Testis (tissue), 2 donors: ENCODE data around the gene CLTRN.

Experiments
- CTCF ChIP-seq, 3 experiments: fragments of 450-650 bp in 2 of 3; fragments of 200-600 bp in 1 of 3; sonication (generic) in 1 of 3; IDR thresholded peaks; one replicate each; pipeline ENCODE4 v1.5.1; 2016 to 2019; ENCODE audit warnings: antibody characterized with exemption in 3 of 3, mild to moderate bottlenecking in 2 of 3, moderate library complexity in 1 of 3
- POLR2A ChIP-seq: fragments of 450-650 bp; IDR thresholded peaks from one replicate; pipeline ENCODE4 v1.6.1; 2017; ENCODE audit warnings: antibody characterized with exemption, mild to moderate bottlenecking, moderate library complexity

- TF ChIP-seq CTCF (IDR thresholded peaks at IDR 0.05) (no peak), POLR2A (no peak)
These were observed 59.4 kb downstream of the CLTRN start for GRCh38 chrX:15605226-15605625.
